Hematopoietic multipotent progenitor cell treated with erythropoietin and hydrocortisone succinate and interleukin-3 and kit ligand, for 15 days (in vitro differentiated cells): ENCODE measurements around the gene NSMCE3.
A peak's percentile ranks its signal among the peaks of the same experiment; 100 is the strongest.

Experiments
- DNase-seq: peaks from one replicate; pipeline ENCODE4 v3.0.0-alpha.2; 2015; ENCODE audit warnings: low spot score

Gene NSMCE3

DNA sequence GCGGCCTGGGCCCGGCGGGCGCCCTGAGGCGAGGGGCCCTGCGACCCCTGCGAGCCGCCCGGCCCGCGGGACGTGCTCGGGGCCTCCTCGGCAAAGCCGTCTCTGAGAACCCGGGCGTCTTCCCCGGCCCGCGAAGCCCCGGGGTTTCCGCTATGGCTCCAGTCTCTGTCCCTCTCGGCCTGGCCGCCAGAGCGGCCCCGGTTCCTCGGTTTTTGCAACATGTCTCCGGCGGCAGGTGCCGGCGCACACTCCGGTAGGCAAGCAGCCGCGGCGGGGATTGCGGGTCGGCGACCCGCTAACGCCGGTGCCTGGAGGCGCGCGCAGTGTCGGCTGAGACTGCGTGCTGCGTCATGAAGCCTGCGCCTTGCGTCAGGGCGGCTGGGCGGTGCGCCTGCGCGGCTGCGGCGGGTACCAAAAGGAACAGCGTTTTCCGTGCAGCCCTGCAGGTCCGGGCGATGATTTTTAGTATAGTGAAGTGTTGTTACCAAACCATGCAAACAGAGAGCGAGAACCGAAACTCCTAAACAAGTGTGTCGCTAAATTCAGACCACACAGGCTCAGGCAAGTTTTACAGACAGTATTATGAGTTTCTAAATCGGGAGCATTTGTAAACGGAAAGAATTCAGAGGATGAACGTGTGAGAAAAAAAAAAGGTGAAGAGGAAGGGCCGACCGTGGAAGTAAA is at the start of gene NSMCE3:
TSS of gene NSMCE3 (minus strand) at position 338 of the 684 bp plus-strand sequence. CDS start at position 221, 117 bp downstream.
- DNase-seq = peak; percentile 81

DNA sequence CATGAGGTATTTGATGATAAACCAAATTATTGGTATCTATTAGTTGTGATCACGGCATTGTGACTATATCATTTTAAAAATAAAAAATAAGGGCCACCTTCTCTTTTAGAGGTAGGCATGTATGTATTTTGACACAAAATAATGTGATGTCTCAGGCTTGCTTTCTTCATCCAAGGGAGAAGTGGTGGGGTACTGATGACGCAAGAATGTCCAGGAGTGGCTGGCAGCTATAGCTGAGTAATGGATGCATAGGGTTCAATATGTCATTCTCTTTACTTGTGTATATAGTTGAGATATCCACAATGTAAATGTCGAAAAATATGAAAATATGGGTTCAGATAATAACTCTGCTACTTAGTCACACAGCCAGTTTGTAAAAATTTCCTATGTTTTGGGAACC is 46.8 kb upstream of the NSMCE3 start:
- no peak for DNase-seq

DNA sequence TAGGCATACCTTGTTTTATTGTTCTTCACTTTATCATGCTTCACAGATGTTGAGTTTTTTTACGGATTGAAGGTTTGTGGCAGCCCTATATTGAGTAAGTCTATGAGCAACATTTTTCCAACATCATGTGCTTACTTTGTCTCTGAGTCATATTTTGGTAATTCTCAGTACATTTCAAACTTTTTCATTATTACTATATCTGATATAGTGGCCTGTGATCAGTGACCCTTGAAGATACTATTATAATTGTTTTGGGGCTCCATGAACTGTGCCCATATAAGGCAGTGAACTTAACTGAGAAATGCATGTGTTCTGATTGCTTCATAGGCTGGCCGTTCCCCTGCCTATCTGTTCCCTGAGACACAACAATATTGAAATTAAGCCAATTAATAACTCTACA is 42.8 kb upstream of the NSMCE3 start:
- DNase-seq = no peak

GRCh38 chr15:29311696-29312095 is 42.1 kb upstream of the NSMCE3 start:
- DNase-seq = no peak

GRCh38 chr15:29309139-29309538 is 39.5 kb upstream of the NSMCE3 start:
- DNase-seq = no peak

DNA sequence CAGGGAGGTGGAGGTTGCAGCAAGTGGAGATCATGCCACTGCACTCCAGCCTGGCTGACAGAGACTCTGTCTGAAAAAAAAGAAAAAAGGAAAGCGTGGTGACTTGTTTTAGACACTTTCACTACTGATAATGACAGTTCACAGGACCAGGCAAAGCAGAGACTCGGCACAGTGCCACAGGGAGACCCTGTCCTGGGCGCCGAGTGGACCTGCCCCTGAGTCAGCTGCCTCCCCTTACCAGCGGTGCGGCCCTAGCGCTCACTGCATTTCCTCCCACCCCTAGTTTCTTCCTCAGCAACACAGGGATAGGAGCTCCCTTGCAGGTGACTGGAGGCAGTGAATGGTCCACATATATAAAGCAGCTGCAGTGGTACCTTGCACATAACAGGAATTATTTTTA is 38.7 kb upstream of the NSMCE3 start:
- no peak for DNase-seq

DNA sequence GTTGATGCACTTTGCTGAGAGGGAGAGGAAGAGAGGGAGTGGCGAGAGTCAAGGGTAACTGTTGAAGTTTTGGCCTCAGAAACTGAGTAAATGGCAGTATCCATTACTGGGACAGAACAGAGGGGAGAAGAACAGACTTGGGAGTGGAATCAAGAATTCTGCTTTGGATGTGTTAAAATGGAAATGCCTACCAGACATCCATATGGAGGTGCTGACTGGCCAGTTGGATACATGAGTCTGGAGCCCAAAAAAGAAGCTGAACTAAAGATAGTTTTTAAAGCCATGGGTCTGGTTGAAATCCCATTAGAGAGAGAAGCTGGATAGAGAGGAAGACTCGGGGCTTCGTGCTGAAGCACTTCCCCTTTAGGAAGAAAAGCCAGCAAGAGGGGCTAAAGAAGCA is 35.9 kb upstream of the NSMCE3 start:
- no peak for DNase-seq

- DNase-seq = no peak
Observed at GRCh38 chr15:29302871-29303270, 33.2 kb upstream of the NSMCE3 start.

GRCh38 chr15:29299784-29300183 is 30.2 kb upstream of the NSMCE3 start:
- no peak for DNase-seq

- no peak for DNase-seq
Observed at GRCh38 chr15:29299331-29299730, 29.7 kb upstream of the NSMCE3 start.

GRCh38 chr15:29294732-29295325 is 25.2 kb upstream of the NSMCE3 start:
- no peak for DNase-seq

GRCh38 chr15:29291067-29291845 is 21.6 kb upstream of the NSMCE3 start:
- no peak for DNase-seq

DNA sequence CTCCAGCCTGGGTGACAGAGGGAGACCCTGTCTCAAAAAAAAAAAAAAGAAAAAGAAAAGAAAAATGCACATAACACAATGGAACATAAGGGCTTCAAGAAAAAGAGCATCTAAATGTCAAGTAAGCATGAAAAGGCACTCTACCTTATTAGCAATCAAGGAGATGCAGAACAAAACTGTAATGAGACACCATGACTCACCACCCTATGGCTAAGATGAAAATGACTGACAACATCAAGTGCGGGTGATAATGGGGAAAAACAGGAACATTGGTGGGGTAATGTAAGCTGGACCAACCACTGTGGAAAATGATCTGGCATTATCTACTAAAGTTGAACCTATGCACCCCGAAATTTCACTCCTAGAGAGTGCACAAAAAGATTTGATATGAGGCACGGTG is 19.6 kb upstream of the NSMCE3 start:
- DNase-seq = no peak

DNA sequence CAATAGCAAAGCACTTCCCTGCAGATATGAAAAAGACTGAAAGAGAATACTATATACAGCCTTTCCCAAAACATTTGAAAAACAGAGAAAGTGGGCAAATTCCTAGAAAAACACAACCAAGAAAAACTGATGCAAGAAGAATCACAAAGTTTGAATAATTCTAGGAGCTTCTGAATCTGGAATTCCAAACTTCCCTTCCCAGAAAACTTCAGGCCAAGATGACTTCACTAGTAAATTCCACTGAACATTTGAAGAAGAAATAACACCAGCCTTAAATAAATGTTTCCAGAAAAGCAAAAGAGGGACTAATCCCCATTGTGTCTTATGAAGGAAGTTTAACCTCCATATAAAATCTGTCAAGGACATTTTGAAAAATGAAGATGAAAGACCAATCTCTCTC is 15.8 kb upstream of the NSMCE3 start:
- no peak for DNase-seq

- DNase-seq = no peak
Observed at GRCh38 chr15:29283381-29283780, 13.8 kb upstream of the NSMCE3 start.

DNA sequence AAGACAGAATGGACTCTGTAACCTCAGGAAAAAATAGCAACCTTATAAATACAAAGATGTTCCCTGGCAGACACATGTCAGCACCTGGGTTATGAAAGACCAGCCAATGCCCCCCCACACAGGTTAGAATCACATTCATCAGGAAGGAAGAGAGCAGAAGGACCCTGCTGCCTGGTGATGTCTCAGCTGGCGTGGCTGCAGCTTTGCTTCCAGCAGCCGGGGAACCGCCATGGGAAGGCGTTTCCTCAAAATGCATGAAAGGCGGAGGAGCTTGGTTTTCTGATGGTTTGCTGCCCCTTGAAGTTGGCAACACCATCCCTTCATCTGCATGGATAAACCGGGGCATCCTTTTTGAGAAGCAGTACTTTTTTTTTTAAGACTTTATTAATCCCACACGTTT is 10.9 kb upstream of the NSMCE3 start:
- no peak for DNase-seq

- no peak for DNase-seq
Observed at GRCh38 chr15:29278436-29279105, 8.9 kb upstream of the NSMCE3 start.

GRCh38 chr15:29276366-29276765 is 6.7 kb upstream of the NSMCE3 start:
- DNase-seq = no peak

- DNase-seq = no peak
Observed at GRCh38 chr15:29275855-29276254, 6.2 kb upstream of the NSMCE3 start.

DNA sequence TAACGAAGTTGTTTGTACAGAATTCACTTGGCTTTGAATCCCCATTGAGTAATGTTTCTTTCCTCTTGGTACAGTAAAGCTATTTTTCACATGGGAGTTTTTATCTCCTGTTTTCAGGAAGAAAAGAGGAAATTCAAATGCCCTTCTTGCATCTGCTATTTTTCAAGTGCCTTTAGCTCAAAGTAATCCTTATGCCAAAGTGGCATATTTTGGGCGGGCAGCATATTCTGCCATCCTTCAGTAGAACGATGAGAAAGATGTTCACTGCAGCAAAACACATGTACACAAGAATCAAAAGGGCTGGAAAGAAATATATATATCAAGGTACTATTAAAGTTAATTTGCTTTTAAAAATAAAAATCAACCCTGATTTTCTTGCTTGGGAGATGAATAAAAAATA is 5.3 kb upstream of the NSMCE3 start:
- no peak for DNase-seq

DNA sequence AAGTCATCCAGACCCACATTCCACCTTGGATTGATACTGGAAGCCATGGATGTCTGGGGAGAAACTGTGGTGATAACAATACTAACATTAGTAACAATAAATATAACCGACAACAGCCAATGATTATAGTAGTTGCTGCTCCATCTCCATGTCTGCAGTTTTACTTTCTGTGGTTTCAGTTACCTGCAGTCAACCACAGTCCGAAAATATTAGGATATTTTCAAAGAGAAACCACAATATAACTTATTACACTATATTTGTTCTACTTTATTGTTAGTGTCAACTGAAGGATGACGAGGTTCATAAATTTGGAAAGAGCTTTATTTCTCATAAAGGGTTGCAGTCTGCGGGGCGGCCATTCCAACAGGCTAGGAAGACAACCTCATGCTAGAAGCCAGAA is 2.6 kb upstream of the NSMCE3 start:
- DNase-seq = no peak

DNA sequence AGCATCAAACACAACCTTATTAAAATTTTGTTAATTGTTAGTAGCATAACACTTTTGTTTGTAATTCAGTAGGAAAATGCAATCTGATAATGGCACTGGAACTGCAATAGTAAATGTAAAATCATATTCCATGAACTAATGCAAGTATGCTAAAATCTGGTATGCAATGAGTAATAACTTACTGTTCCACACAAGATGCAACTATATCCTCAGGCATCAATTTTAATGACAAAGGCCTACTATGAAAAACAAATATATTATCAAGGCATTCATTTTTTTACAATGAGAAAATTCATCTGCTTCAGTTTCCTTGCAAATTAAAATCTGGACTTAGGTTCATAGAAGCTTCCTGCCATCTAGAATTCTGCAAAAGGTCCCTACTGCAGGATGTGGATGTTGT is 1.4 kb upstream of the NSMCE3 start:
- DNase-seq = no peak
